Measurements from ENCODE around the gene C11orf68. TPM values are rescaled to one million over a fixed set of nuclear protein-coding genes. Genes with fewer than 3 reads are reported as not detected.
"Not testable (repeated sequence)": the region's sequence is repeated elsewhere in the genome, so short reads cannot be mapped to it uniquely, and the experiment has no call there.

The C11orf68 gene
- polyA plus RNA-seq (2012; ENCODE audit: insufficient read depth, insufficient read length): 22.2 TPM

DNA sequence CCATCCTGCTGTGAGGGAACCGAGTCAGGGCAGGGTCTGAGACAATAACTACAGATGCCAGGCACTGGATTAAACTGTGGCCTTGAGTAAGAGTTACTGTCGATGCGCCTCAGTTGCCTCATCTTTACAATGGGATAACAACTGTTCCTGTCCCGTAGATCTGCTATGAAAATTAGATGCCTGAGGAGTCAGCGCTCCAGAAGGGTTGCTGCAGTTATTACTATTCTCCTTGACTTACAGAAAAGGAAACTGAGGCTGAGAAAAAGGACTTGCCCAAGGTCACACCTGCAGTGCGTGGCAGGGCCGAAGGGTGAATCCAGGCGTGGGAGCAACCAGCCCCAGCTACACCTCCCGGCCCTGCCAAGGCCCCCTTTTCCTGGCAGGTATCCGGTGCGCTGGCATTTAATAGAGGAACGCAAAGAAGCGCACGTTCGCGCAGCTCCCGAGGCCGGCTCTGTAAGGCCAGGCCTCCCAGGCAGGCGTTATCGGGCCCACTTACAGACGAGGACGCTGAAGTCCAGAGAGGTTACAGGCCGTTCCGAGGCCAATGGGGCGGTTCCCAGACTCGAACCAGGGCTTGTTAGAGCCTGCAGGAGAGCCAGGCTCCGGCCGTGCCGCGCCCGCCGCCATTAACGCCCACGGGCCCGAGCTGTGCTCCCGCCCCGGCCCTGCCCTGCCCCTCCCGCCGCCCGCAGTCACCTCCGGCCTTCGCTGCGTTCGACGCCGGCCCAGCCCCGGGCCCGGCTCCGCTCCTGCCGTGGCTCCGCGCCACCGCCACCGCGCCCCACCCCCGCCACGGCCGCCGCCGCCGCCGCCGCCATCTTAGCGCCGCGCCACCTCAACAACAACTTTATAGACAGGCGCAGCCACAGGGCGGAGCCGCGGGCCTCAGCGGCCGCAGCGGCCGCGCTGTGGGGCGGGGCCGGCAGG, at the start of gene C11orf68:
TSS of gene C11orf68 (minus strand) at position 852 of the 930 bp plus-strand sequence. CDS start at position 821, 31 bp downstream.
- peak within 1 kb of the TSS; percentile 88 for H3K4me3 ChIP-seq (ENCODE audit: low read length)
- DNase-seq (ENCODE audit: low read depth, low spot score): no peak

DNA sequence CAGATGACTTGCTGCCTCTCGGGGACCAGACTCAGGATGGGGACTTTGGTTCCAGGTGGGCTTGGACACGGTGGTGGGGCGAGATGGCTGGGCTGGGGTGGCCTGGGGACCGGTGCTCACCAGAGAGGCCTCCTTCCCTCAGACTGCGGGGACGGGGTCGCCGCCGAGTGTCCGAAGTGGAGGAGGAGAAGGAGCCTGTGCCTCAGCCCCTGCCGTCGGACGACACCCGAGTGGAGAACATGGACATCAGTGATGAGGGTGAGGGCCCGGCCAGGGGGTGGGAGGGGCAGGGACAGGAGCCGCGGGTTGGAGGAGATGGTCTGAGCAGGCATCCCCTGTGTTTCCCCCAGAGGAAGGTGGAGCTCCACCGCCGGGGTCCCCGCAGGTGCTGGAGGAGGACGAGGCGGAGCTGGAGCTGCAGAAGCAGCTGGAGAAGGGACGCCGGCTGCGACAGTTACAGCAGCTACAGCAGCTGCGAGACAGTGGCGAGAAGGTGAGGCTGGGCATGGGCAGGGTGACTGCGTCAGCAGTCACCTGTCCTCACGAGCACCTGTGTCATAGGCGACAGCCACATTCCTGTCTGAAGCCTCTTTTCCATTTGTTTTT, 48.6 kb upstream of the C11orf68 start:
- no peak overlapping the region for H3K4me3 ChIP-seq (ENCODE audit: low read length)
- no peak for DNase-seq (ENCODE audit: low read depth, low spot score)

DNA sequence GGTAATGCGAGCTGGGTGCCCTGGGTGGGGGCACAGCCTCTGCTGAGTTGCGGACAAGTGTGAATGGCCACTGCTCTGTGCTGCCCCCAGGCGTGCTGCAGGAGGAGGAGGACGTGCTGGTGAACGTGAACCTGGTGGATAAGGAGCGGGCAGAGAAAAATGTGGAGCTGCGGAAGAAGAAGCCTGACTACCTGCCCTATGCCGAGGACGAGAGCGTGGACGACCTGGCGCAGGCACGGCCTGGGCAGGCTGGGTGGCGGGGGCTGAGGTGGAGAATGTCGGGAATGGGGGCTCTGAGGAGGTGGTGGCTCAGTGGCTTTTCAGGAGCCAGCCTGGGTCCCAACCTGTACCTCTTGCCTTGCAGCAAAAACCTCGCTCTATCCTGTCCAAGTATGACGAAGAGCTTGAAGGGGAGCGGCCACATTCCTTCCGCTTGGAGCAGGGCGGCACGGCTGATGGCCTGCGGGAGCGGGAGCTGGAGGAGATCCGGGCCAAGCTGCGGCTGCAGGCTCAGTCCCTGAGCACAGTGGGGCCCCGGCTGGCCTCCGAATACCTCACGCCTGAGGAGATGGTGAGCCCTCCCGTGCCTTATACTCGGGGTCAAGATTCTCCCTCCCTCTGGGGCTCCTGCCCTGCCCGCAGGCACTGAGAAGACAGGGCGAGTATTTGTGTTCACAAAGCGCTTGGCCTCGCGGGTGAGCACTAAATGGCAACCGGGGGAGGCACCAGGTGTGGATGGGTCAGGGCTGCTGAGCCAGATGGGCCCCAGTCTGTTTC, 47.3 kb upstream of the C11orf68 start:
- DNase-seq (ENCODE audit: low read depth, low spot score): no peak
- no peak overlapping the region for H3K4me3 ChIP-seq (ENCODE audit: low read length)

DNA sequence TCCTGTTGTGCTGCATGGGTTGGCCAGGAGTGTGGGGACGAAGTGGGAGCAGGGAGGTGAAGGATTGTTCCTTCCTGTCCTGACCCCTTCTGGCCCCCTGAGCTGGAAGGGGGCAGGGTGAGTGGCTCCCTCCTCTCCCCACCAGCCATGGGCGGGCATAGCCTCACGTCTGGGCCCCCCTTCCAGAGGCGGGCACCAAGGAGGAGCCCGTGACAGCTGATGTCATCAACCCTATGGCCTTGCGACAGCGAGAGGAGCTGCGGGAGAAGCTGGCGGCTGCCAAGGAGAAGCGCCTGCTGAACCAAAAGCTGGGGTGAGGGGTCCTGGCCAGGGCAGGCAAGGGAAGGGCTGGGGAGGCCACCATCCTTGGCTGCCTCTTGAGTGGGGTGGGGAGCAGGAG, 46.0 kb upstream of the C11orf68 start:
- DNase-seq (ENCODE audit: low read depth, low spot score): no peak

DNA sequence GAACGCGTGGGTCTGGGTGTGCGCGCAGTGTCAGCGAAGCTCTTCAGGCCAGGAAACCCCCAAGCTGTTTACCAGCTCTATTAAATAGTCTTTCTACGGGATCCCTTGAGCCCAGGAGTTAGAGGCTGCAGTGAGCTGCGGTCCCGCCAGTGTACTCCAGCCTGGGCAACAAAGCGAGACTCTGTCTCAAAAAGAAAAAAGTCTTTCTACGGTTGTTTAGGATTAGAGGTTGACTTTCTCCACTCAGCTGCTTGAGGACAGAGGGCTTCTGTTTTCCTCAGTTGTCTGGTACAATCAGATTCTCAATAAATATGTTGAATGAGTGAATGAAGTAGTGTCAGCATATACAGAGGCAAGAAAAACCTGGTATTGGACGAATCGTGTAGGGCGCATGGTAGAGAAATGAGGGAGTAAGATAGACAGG, 43.3 kb upstream of the C11orf68 start:
- H3K4me3 ChIP-seq (ENCODE audit: low read length): peak overlapping the region; percentile 96
- no peak for DNase-seq (ENCODE audit: low read depth, low spot score)

More for the DNA sequence above, 46.0 kb upstream of the C11orf68 start:
- no peak overlapping the region for H3K4me3 ChIP-seq (ENCODE audit: low read length)

DNA sequence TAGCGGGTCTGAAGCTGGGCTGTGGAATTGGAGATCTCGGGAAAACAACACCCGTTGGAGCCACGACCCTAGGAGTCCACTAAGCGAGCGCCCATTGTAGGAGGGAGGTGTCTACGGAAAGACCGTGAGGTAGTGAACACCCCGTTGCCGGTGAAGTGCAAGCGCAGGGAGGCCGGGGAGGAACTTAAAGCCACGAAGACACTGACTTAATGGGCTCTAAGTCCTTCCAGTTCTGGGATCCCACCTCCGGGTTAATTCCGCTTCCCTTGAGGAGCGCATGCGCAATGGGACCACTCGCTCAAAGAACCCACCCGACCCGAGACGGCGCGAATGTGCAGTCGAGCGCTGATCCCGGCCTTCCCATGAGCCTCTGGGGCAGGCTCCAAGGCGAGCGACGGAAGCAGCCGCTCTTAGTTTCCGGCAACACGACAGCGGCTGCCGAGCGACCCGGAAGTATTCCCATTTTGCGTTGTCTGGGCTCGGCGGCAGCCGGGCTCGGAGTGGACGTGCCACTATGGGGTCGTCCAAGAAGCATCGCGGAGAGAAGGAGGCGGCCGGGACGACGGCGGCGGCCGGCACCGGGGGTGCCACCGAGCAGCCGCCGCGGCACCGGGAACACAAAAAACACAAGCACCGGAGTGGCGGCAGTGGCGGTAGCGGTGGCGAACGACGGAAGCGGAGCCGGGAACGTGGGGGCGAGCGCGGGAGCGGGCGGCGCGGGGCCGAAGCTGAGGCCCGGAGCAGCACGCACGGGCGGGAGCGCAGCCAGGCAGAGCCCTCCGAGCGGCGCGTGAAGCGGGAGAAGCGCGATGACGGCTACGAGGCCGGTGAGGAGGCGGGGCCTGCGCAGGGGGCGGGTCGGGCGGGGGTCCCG, 42.6 kb upstream of the C11orf68 start, which contains the start of gene SART1:
TSS of gene SART1 (plus strand) at position 468 of the 874 bp plus-strand sequence. CDS start at position 515, 47 bp downstream.
- DNase-seq (ENCODE audit: low read depth, low spot score): peak; percentile 98
- H3K4me3 ChIP-seq (ENCODE audit: low read length): peak within 1 kb of the TSS; percentile 96

DNA sequence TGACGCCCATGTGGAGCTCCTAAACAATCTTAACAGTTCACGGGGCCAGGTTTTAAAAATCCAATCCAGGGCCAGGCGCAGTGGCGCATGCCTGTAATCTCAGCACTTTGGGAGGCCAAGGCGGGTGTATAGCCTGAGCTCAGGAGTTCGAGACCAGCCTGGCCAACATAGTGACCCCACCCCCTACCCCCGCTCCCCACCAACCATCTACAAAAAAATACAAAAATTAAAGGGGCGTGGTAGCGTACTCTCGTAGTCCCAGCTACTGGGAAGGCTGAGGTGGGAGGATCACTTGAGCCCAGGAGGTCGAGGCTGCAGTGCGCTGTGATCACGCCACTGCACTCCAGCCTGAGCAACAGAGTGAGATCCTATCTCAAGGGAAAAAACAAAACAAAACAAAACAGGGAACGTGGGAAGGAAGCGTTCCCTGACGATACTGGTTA, 42.0 kb upstream of the C11orf68 start:
- peak overlapping the region; percentile 96 for H3K4me3 ChIP-seq (ENCODE audit: low read length)
- DNase-seq (ENCODE audit: low read depth, low spot score): no peak

DNA sequence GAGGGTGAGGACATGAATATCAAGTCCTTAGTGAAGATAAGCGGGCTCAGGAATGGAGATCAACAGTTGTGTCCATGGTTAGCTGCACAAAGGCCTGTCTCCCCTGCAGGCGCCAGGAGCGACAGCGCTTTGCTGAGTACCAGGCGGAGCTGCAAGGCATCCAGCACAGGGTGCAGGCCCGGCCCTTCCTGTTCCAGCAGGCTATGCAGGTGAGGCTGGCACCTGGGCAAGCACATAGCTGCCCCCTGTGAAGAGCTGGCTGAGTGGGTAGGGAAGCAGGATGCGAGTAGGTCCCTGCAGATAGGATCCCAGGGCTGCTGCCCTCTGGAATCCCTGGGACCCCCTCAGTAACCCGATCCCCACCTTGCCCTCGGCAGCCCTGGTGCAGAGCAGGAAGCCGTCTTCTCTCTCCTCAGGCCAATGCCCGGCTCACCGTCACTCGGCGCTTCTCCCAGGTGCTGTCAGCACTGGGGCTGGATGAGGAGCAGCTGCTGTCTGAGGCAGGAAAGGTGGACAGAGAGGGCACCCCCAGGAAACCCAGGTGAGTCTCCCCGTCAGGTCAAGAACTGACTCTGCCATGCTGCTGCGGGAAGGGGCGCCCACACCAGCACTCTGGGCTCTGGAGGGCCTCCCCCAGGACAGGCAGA, 40.0 kb upstream of the C11orf68 start:
- H3K4me3 ChIP-seq (ENCODE audit: low read length): no peak overlapping the region
- DNase-seq (ENCODE audit: low read depth, low spot score): no peak

DNA sequence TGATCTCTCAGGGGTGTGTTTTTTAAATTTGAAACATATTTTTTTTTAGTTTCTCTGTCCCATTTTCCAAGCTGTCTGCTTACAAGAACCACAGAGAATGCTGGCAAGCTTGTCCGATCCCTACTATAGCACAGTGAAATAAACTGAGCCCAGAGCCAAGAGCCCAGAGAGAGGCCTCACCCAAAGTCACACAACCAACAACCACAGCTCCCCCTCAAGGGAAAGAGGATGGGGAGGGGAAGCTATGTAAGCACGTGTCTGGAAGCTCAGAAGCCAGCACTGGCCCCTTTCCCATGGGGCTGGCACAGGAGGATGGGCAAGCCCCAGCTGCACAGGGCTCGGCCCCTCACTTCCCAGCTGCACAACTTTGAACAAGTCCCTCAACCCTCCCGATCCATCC, 39.4 kb upstream of the C11orf68 start:
- no peak overlapping the region for H3K4me3 ChIP-seq (ENCODE audit: low read length)
- DNase-seq (ENCODE audit: low read depth, low spot score): no peak

DNA sequence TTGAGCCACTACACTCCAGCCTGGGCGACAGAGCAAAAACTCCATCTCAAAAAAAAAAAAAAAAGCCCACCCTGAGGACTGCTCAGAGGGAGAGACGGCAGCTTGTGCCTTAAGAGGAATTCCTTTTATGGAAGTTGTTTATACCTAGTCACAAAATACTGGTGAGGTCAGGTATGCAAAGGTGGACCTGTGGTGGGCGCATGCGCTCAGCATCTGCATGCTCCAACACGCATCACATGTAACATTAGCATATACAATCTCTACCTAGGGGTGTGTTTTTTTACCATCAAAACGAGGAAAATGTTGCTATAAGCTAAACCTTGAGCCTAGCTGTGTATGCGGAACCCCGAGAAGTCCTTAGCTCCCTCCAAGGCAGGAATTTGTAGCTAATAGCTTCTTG, 35.9 kb upstream of the C11orf68 start:
- no peak for DNase-seq (ENCODE audit: low read depth, low spot score)
- H3K4me3 ChIP-seq (ENCODE audit: low read length): no peak overlapping the region

DNA sequence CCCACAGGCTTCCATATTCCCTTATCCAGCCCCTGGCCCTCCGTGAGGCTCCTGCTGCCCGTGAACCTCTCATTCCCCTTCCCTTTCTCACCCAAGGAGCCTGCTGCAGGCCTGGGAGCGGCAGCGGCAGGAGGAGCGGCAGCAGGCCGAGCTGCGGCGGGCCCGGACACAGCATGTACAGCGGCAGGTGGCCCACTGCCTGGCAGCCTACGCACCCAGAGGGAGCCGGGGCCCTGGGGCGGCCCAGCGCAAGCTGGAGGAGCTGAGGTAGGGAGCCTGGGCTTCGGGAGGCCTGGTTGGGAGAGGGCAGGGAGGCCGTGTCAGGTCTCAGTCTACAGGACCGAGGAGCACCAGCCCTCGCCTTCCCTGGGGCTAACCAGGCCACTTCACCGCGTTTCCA, 34.6 kb upstream of the C11orf68 start:
- no peak overlapping the region for H3K4me3 ChIP-seq (ENCODE audit: low read length)
- DNase-seq (ENCODE audit: low read depth, low spot score): no peak

DNA sequence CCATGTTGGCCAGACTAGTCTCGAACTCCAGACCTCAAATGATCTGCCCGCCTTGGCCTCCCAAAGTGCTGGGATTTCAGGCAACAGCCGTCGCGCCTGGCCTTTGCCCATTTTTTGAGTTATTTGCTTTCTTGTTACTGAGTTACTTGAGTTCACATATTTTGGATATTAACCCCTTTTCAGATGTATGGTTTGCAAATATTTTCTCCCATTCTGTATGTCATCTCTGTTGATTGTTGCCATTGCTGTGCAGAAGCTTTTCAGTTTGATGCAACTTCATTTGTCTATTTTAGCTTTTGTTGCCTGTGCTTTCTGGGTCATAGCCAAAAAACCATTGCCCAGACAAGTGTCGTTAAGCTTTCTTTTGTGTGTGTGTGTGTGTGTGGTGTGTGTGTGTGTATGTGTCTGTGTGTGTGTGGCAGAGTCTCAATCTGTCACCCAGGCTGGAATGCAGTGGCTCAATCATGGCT, 33.2 kb upstream of the C11orf68 start:
- no peak overlapping the region for H3K4me3 ChIP-seq (ENCODE audit: low read length)
- DNase-seq (ENCODE audit: low read depth, low spot score): no peak

DNA sequence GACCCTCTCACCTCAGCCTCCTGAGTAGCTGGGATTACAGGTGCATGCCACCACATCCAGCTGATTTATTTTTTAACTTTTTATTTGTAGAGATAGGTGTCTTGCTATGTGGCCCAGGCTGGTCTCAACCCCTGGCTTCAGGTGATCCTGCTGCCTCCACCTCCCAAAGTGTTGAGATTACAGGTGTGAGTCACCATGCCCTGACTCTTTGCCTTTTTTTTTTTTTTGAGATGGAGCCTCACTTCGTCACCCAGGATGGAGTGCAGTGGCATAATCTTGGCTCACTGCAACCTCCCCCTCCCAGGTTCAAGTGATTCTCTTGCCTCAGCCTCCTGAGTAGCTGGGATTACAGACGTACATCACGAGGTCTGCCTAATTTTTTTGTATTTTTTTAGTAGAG, 32.8 kb upstream of the C11orf68 start:
- not testable (repeated sequence) for H3K4me3 ChIP-seq (ENCODE audit: low read length); DNase-seq (ENCODE audit: low read depth, low spot score)

DNA sequence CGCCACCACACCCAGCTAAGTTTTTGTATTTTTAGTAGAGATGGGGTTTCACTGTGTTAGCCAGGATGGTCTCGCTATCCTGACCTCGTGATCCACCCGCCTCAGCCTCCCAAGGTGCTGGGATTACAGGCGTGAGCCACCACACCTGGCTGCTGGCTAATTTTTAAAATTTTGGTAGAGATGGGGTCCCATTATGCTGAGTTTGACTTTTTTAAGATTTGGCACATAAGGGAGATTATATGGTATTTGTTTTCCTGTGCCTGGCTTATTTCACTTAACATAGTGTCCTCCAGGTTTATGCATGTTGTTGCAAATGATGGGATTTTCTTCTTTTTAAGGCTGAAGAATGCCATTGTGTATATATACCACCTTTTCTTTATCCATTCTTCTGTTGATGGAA, 31.8 kb upstream of the C11orf68 start:
- not testable (repeated sequence) for DNase-seq (ENCODE audit: low read depth, low spot score); H3K4me3 ChIP-seq (ENCODE audit: low read length)

DNA sequence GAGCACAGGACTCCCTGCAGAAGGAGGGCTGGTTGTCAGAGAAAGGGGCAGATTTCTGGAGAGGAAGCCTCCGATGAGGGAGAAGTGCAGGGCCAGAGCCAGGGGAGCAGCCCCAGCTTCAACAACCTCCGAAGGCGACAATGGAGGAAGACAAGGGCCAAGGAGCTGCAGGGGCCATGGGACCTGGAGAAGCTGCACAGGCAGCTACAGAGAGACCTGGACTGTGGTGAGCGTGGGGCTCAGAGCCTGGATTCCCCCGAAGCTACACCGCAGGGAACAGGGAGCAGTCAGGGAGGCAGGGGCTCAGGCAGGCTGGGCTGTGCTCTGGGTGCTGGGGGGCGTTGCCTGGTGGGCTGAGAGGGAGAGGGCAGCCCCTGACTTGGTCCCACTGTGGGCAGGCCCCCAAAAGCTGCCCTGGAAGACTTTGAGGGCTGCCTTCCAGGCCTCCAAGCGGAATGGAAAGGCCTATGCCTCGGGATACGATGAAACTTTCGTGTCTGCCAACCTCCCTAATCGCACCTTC, 28.8 kb upstream of the C11orf68 start:
- H3K4me3 ChIP-seq (ENCODE audit: low read length): no peak overlapping the region
- no peak for DNase-seq (ENCODE audit: low read depth, low spot score)

DNA sequence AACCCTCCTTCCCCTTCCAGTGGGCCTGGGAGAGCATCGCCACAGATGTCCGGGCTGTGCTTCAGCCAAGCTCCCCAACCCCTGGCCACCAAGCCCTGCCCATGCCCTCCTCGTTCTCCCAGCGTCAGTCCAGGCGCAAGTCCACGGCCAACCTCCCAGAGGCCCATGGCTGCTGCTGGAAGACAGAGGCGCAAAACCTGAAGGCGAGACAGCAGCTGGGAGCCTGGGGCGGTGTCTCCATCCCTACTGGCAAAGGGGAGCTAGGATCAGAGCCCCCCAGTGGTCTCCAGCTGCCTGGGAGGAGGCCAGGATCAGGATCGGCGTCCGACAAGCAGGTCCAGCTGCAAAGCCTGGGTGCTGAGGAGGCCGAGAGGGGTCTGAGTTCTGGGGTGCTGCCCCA, 28.3 kb upstream of the C11orf68 start:
- DNase-seq (ENCODE audit: low read depth, low spot score): no peak

DNA sequence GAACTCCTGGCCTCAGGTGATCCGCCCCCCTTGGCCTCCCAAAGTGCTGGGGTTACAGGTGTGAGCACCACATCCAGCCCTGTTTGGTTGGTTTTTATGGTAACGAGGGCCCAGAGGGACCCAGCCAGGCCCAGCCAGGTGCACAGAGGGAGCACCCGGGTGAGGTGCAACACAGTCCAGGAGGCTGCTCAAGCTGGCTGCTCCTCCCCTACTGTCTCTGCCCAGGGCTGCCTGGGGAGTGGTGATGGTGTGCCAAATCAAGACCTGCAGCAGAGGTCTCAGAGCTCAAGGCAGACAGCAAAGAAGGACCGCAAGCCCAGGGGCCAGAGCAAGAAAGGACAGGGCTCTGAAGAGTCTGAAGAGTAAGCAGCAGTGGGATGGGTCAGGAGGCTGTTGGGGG, 27.8 kb upstream of the C11orf68 start:
- no peak for DNase-seq (ENCODE audit: low read depth, low spot score)
- H3K4me3 ChIP-seq (ENCODE audit: low read length): no peak overlapping the region

More for the DNA sequence above, 28.3 kb upstream of the C11orf68 start:
- no peak overlapping the region for H3K4me3 ChIP-seq (ENCODE audit: low read length)
